ENCODE data around the gene KIRREL3. TPM values are rescaled to one million over a fixed set of nuclear protein-coding genes. Genes with fewer than 3 reads are reported as not detected.
A peak's percentile ranks its signal among the peaks of the same experiment; 100 is the strongest.

KIRREL3 gene
- total RNA-seq, 1 donor from 2014 or later = 0.82 TPM

DNA sequence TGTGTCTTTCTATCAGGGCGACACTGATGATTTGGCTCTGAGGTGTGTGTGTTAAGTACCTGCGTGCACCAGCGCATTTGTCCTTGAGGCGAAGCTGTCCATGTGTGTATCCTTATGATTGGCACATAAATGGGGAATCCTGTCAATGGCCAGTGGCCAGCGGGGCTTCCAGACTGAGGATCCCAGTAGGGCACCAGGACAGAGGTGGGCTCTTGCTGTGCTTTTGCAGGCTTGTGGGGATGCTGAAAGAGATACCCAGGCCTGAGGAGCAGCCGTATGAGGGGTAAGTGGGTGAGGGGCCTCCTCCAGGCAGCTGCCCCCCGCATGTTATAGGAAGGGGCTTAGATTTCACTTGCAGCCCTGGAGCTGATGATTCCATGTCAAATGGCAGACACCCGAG lies 488.3 kb downstream of the KIRREL3 start:
- H3K9me3 Mint-ChIP-seq = no peaks in the 10 kb centered on the region
- H3K27ac Mint-ChIP-seq (ENCODE audit: unreplicated experiment) = no peak overlapping the region
- no peak overlapping the region for H3K4me3 Mint-ChIP-seq
- DNase-seq (ENCODE audit: low read depth, low spot score) = no peak
- H3K27me3 Mint-ChIP-seq (ENCODE audit: low read depth) = peaks cover 17% of the 10 kb centered on the region
- no peak for TF ChIP-seq CTCF (conservative IDR thresholded peaks at IDR 0.05)
- no peaks in the 10 kb centered on the region for H3K36me3 Mint-ChIP-seq (ENCODE audit: low read depth)
- H3K4me1 Mint-ChIP-seq = peaks cover 4% of the 10 kb centered on the region

GRCh38 chr11:126511475-126512115 lies 489.0 kb downstream of the KIRREL3 start:
- H3K4me3 Mint-ChIP-seq = no peak overlapping the region
- H3K27ac Mint-ChIP-seq (ENCODE audit: unreplicated experiment) = peak overlapping the region; percentile 38
- H3K9me3 Mint-ChIP-seq = peaks cover 3% of the 10 kb centered on the region
- peaks cover 17% of the 10 kb centered on the region for H3K27me3 Mint-ChIP-seq (ENCODE audit: low read depth)
- no peaks in the 10 kb centered on the region for H3K36me3 Mint-ChIP-seq (ENCODE audit: low read depth)
- no peak for DNase-seq (ENCODE audit: low read depth, low spot score)
- no peak for TF ChIP-seq CTCF (conservative IDR thresholded peaks at IDR 0.05)
- peaks cover 4% of the 10 kb centered on the region for H3K4me1 Mint-ChIP-seq

DNA sequence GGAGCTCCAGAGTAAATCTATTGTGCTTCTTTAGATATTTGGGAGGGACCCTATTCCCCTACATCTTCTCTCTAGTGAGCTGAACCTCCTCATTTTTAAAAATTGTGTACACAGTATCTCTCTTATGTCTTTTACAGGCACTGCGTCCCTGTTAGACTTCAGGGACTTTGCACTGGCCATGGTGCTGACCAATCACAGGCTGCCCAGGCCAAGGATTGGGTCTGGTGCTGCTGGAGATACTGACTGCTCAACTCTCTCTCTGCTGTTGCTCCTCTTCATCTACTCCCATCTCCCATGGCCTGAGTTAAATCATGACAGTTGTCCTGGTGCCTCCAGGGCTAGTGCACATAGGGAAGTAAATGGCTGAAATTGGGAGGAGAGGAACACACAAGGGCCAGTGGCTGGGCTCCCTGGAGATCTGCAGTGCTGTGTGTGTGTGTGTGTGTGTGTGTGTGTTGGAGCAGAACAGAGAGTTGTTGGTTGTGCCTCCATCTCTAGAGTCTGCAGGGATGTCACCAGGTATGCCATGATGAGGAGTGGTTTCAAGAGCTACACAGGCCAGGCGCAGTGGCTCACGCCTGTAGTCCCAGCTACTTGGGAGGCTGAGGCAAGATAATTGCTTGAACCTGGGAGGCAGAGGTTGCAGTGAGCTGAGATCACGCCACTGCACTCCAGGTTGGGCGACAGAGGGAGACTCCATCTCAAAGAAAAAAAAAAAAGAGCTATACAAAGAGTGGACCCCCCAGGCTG lies 489.8 kb downstream of the KIRREL3 start:
- TF ChIP-seq CTCF (conservative IDR thresholded peaks at IDR 0.05) = no peak
- no peaks in the 10 kb centered on the region for H3K36me3 Mint-ChIP-seq (ENCODE audit: low read depth)
- no peak overlapping the region for H3K4me3 Mint-ChIP-seq
- H3K9me3 Mint-ChIP-seq = peaks cover 3% of the 10 kb centered on the region
- peak overlapping the region; percentile 36 for H3K27ac Mint-ChIP-seq (ENCODE audit: unreplicated experiment)
- peaks cover 4% of the 10 kb centered on the region for H3K4me1 Mint-ChIP-seq
- peaks cover 17% of the 10 kb centered on the region for H3K27me3 Mint-ChIP-seq (ENCODE audit: low read depth)
- no peak for DNase-seq (ENCODE audit: low read depth, low spot score)

GRCh38 chr11:126507646-126508045 lies 492.9 kb downstream of the KIRREL3 start:
- peaks cover 17% of the 10 kb centered on the region for H3K27me3 Mint-ChIP-seq (ENCODE audit: low read depth)
- H3K36me3 Mint-ChIP-seq (ENCODE audit: low read depth) = no peaks in the 10 kb centered on the region

GRCh38 chr11:126506789-126507188 lies 493.8 kb downstream of the KIRREL3 start:
- Mint-ChIP-seq H3K36me3 (ENCODE audit: low read depth) (no peaks in the 10 kb centered on the region), H3K27ac (ENCODE audit: unreplicated experiment) (no peak overlapping the region), H3K9me3 (peaks cover 3% of the 10 kb centered on the region), H3K27me3 (ENCODE audit: low read depth) (peaks cover 17% of the 10 kb centered on the region), H3K4me1 (peaks cover 4% of the 10 kb centered on the region), H3K4me3 (no peak overlapping the region)
- TF ChIP-seq CTCF (conservative IDR thresholded peaks at IDR 0.05) = no peak
- DNase-seq (ENCODE audit: low read depth, low spot score) = no peak

More at GRCh38 chr11:126507646-126508045, 492.9 kb downstream of the KIRREL3 start:
- no peak for DNase-seq (ENCODE audit: low read depth, low spot score)
- Mint-ChIP-seq H3K9me3 (peaks cover 3% of the 10 kb centered on the region), H3K27ac (ENCODE audit: unreplicated experiment) (no peak overlapping the region), H3K4me1 (peaks cover 4% of the 10 kb centered on the region), H3K4me3 (no peak overlapping the region)
- no peak for TF ChIP-seq CTCF (conservative IDR thresholded peaks at IDR 0.05)

Measured in neural crest cell (in vitro differentiated cells).